Keratinocyte (primary cell): ENCODE measurements around the gene ABLIM2.

Source experiments
- CTCF ChIP-seq, 3 experiments: IDR thresholded peaks in 1 of 3; conservative IDR thresholded peaks in 1 of 3; optimal IDR thresholded peaks in 1 of 3; 2 replicates in 2 of 3; 3 replicates in 1 of 3; pipeline versions ENCODE3 to v1.5.1; 2011; ENCODE audit warnings: low read length in 3 of 3, mild to moderate bottlenecking in 3 of 3, moderate library complexity in 2 of 3, control low read depth in 1 of 3, inconsistent platforms in 1 of 3; ENCODE audit not compliant: insufficient read depth in 2 of 3; ENCODE audit errors: extremely low read depth in 1 of 3
- EZH2 ChIP-seq: IDR thresholded peaks from one replicate; pipeline ENCODE4 v1.6.1; 2012; ENCODE audit warnings: inconsistent platforms, mild to moderate bottlenecking, low read length, moderate library complexity

- TF ChIP-seq CTCF (optimal IDR thresholded peaks at IDR 0.05 in 1 of 3, IDR thresholded peaks at IDR 0.05 in 1 of 3, conservative IDR thresholded peaks at IDR 0.05 in 1 of 3; ENCODE audit: extremely low read depth in 1 of 3, insufficient read depth in 2 of 3, low read length in 3 of 3) (no peak), EZH2 (no peak)
Measured at GRCh38 chr4:8084031-8084660, 74.5 kb downstream of the ABLIM2 start.
